ENCODE measurements around the gene UPK3A. TPM values are rescaled to one million over a fixed set of nuclear protein-coding genes. Genes with fewer than 3 reads are reported as not detected.
A peak's percentile ranks its signal among the peaks of the same experiment; 100 is the strongest.

UPK3A gene
- total and polyA plus RNA-seq, 10 of the 15 experiments (the other 5 are each of a cell fraction or from before 2014, with no cell fraction given): not detected

GRCh38 chr22:45291061-45291930, 6.5 kb downstream of the UPK3A start (continued):
- TF ChIP-seq MEF2B (IDR thresholded peaks at IDR 0.05; ENCODE audit: partially characterized antibody, poor library complexity, severe bottlenecking) (peak; percentile 13), CUX1 (IDR thresholded peaks at IDR 0.05; ENCODE audit: insufficient replicate concordance, low read depth, low read length) (no peak), TCF12 (IDR thresholded peaks at IDR 0.05; ENCODE audit: low read depth, low read length) (no peak), NR2C2 (IDR thresholded peaks at IDR 0.05; ENCODE audit: borderline replicate concordance, control insufficient read depth, insufficient read length, low read depth) (no peak), POU2F2 (IDR thresholded peaks at IDR 0.05; ENCODE audit: borderline replicate concordance, low read depth, low read length) (peak; percentile 24; the same call in 1 of the 3 replicates), SMARCA5 (IDR thresholded peaks at IDR 0.05) (no peak), JUND (IDR thresholded peaks at IDR 0.05; ENCODE audit: low read depth, low read length) (no peak), ZNF24 (IDR thresholded peaks at IDR 0.05) (no peak), SMC3 (IDR thresholded peaks at IDR 0.05; ENCODE audit: borderline replicate concordance, low read length) (no peak), ZNF687 (IDR thresholded peaks at IDR 0.05) (no peak), BRCA1 (IDR thresholded peaks at IDR 0.05; ENCODE audit: low read depth, low read length) (no peak), WRNIP1 (IDR thresholded peaks at IDR 0.05; ENCODE audit: borderline replicate concordance, low read depth, low read length) (no peak), GABPA (IDR thresholded peaks at IDR 0.05; ENCODE audit: low read depth) (no peak), MTA2 (IDR thresholded peaks at IDR 0.05; ENCODE audit: low read depth) (peak; percentile 59; the same call in 1 of the 2 replicates), NFYB (IDR thresholded peaks at IDR 0.05; ENCODE audit: insufficient read depth, low read depth, low read length) (no peak), HDAC2 (IDR thresholded peaks at IDR 0.05) (no peak), CHD1 (IDR thresholded peaks at IDR 0.05; ENCODE audit: low read depth, low read length) (no peak), PAX5 (IDR thresholded peaks at IDR 0.05; ENCODE audit: borderline replicate concordance, low read depth, low read length) (peak; percentile 69; the same call in 1 of the 2 replicates), NRF1 (conservative IDR thresholded peaks at IDR 0.05; ENCODE audit: low read depth, low read length) (no peak), HDGF (IDR thresholded peaks at IDR 0.05) (peak; percentile 72; the same call in 1 of the 2 replicates), TARDBP (IDR thresholded peaks at IDR 0.05; ENCODE audit: borderline replicate concordance) (no peak)
